Measurements from ENCODE around the gene CACNG3. TPM values are rescaled to one million over a fixed set of nuclear protein-coding genes. Genes with fewer than 3 reads are reported as not detected.
"Not testable (repeated sequence)": the region's sequence is repeated elsewhere in the genome, so short reads cannot be mapped to it uniquely, and the experiment has no call there.

Gene CACNG3
- not detected for polyA plus RNA-seq (ENCODE audit: low read depth in 6 of 6)

- no peak within 1 kb of the TSS for H3K27ac Mint-ChIP-seq
- H3K4me1 Mint-ChIP-seq: peaks cover 10 to 18% (median 11%) of the 10 kb centered on the region in 3 donors
- peaks cover 61 to 75% (median 73%) of the 10 kb centered on the region in 3 donors for H3K27me3 Mint-ChIP-seq
- peaks cover 0 to 11% of the 10 kb centered on the region in 2 donors for H3K36me3 Mint-ChIP-seq
- peaks cover 0 to 4% (median 0%) of the 10 kb centered on the region in 7 donors for H3K9me3 Mint-ChIP-seq
- peak within 1 kb of the TSS in 1 of 8 donors; percentile 53 for H3K4me3 Mint-ChIP-seq
- ATAC-seq (ENCODE audit: low read depth in 2 of 2) (peak; percentile 74 to 80), DNase-seq (peak; percentile 40)
Observed at GRCh38 chr16:24255456-24256371, at the start of gene CACNG3. CACNG3 (plus strand) TSS chr16:24256335; CDS start chr16:24256755, 420 bp downstream.

DNA sequence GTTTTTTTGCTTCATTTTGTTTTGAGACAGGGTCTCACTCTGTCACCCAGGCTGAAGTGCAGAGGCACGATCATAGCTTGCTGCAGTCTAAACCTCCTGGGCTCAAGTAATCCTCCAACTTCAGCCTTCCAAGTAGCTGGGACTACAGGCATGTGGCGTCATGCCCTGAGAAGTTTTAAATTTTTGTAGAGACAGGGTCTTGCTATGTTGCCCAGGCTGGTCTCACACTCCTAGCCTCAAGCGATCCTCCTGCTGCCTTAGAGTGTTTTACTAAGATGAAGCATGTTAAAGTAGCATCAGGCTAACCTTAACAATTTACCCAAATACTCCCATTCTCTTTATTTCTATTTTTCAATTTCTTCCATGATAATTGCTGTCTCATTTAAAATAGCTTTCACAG is 49.2 kb upstream of the CACNG3 start:
- no peak for DNase-seq
- peaks cover 24 to 59% of the 10 kb centered on the region in 2 donors for H3K36me3 Mint-ChIP-seq
- H3K4me1 Mint-ChIP-seq: peaks cover 19 to 36% (median 27%) of the 10 kb centered on the region in 3 donors
- no peaks in the 10 kb centered on the region for H3K27me3 Mint-ChIP-seq
- H3K27ac Mint-ChIP-seq: peak overlapping the region in 2 of 6 donors; percentile 56 to 78
- no peak for ATAC-seq (ENCODE audit: low read depth in 2 of 2)
- H3K4me3 Mint-ChIP-seq: peak overlapping the region in 1 of 8 donors; percentile 44
- no peaks in the 10 kb centered on the region for H3K9me3 Mint-ChIP-seq

DNA sequence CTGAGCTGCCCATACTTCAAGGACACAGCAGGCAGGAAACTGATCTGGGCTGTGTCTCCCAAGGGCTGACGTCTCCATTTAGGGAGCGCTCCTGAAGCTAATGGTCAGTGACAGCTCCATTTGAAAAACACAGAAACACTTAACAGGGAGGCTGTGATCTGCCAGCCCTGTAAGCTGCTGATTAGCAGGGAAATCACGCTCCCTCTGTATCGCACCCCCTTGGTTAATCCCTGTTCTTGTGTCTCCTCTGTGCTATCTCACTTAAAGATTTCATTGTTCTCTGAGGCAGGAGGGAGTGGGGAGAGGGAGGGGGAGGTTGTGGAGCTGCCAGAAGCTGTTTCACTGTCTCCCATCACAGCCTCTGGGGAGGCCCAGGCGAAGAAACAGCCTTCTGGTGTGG is 47.4 kb upstream of the CACNG3 start:
- peak overlapping the region in 3 of 6 donors; percentile 34 to 49 (median 34) for H3K27ac Mint-ChIP-seq
- DNase-seq (no peak), ATAC-seq (ENCODE audit: low read depth in 2 of 2) (no peak)
- H3K4me1 Mint-ChIP-seq: peaks cover 9 to 22% (median 12%) of the 10 kb centered on the region in 3 donors
- H3K4me3 Mint-ChIP-seq: no peak overlapping the region
- H3K36me3 Mint-ChIP-seq: peaks cover 19 to 49% of the 10 kb centered on the region in 2 donors
- H3K9me3 Mint-ChIP-seq: no peaks in the 10 kb centered on the region
- no peaks in the 10 kb centered on the region for H3K27me3 Mint-ChIP-seq

GRCh38 chr16:24214992-24215391 is 41.1 kb upstream of the CACNG3 start:
- no peaks in the 10 kb centered on the region for H3K27me3 Mint-ChIP-seq
- no peak overlapping the region for H3K4me3 Mint-ChIP-seq
- H3K9me3 Mint-ChIP-seq: peaks cover 0 to 2% (median 0%) of the 10 kb centered on the region in 7 donors
- peaks cover 27 to 30% of the 10 kb centered on the region in 2 donors for H3K36me3 Mint-ChIP-seq
- H3K27ac Mint-ChIP-seq: no peak overlapping the region
- peaks cover 2 to 4% (median 3%) of the 10 kb centered on the region in 3 donors for H3K4me1 Mint-ChIP-seq
- ATAC-seq (ENCODE audit: low read depth in 2 of 2) (no peak), DNase-seq (no peak)

GRCh38 chr16:24216961-24217360 is 39.2 kb upstream of the CACNG3 start:
- H3K4me3 Mint-ChIP-seq: peak overlapping the region in 1 of 8 donors; percentile 4
- H3K36me3 Mint-ChIP-seq: peaks cover 29% of the 10 kb centered on the region in 2 donors

DNA sequence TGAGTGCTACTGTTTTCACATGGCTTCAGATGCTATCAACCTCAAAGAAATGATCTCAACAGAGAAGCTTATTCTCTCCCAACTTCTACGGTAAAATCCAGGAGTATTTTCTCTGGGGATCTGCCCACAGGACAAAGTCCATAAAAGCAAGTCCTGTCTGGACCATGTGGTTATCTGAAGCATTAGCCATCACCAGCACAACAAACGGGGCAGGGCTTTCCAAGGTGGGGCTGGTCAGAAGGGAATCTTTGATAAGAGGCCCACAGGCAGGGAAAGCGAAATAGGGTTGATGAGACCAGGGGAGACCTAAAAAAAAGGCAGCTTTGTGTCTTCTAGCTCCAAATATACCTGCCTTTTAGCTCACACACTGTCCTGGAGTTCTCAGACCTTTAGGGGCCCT is 38.7 kb upstream of the CACNG3 start:
- Mint-ChIP-seq H3K27me3 (no peaks in the 10 kb centered on the region), H3K27ac (peak overlapping the region in 1 of 6 donors; percentile 48), H3K4me1 (peaks cover 0 to 2% (median 0%) of the 10 kb centered on the region in 3 donors), H3K36me3 (peaks cover 29 to 34% of the 10 kb centered on the region in 2 donors), H3K4me3 (no peak overlapping the region), H3K9me3 (peaks cover 0 to 7% (median 2%) of the 10 kb centered on the region in 7 donors)
- no peak for ATAC-seq (ENCODE audit: low read depth in 2 of 2)
- no peak for DNase-seq

More at GRCh38 chr16:24216961-24217360, 39.2 kb upstream of the CACNG3 start:
- ATAC-seq (ENCODE audit: low read depth in 2 of 2) (no peak), DNase-seq (no peak)
- H3K4me1 Mint-ChIP-seq: peaks cover 0 to 2% (median 2%) of the 10 kb centered on the region in 3 donors
- H3K27ac Mint-ChIP-seq: peak overlapping the region in 4 of 6 donors; percentile 1 to 85 (median 35)
- H3K27me3 Mint-ChIP-seq: no peaks in the 10 kb centered on the region
- peaks cover 0 to 5% (median 2%) of the 10 kb centered on the region in 7 donors for H3K9me3 Mint-ChIP-seq

DNA sequence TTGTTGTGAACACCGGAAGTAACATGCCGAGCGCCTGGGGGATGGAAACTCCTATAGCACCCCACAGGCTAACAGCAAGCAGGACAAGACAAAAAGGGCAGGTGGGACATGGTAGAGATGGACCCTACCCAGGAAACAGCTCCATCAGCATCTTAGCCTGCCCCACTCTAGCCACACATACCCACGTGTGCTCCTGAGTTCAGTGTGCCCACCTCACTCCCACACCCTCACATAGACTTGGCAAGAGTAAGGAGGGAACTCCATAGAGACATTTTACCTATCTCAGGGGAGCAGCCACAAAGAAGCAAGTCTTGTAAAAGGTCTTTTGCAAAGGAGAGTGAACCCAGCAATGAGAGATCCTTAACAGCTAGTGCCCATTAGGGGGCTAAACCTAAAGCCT is 37.8 kb upstream of the CACNG3 start:
- DNase-seq: no peak
- H3K4me3 Mint-ChIP-seq: no peak overlapping the region
- H3K36me3 Mint-ChIP-seq: peaks cover 29 to 34% of the 10 kb centered on the region in 2 donors
- peaks cover 0 to 2% (median 0%) of the 10 kb centered on the region in 3 donors for H3K4me1 Mint-ChIP-seq
- peak overlapping the region in 3 of 6 donors; percentile 6 to 76 (median 15) for H3K27ac Mint-ChIP-seq
- H3K9me3 Mint-ChIP-seq: peaks cover 0 to 7% (median 2%) of the 10 kb centered on the region in 7 donors
- no peak for ATAC-seq (ENCODE audit: low read depth in 2 of 2)
- no peaks in the 10 kb centered on the region for H3K27me3 Mint-ChIP-seq

DNA sequence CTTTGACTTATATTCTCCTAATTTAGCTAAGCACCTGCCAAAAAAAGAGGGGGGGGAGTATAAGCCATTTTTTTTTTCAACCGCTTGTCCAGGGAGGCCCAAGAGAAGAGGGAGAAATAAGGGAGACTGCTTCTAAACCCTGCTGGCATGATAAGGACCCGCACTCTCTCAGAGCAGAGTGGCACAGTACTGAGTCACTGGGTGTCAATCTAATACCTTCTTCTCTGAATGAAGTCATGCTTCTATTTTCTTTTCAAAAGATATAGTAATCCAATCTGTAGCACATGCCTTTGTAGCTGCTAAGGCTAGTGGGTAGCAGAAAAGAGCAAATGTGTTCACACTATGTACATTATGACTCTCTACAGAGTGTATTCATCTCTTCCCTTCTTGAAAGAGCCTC is 34.9 kb upstream of the CACNG3 start:
- peaks cover 17 to 20% of the 10 kb centered on the region in 2 donors for H3K36me3 Mint-ChIP-seq
- H3K4me3 Mint-ChIP-seq: no peak overlapping the region
- ATAC-seq (ENCODE audit: low read depth in 2 of 2) (no peak), DNase-seq (no peak)
- peak overlapping the region in 2 of 6 donors; percentile 68 to 76 for H3K27ac Mint-ChIP-seq
- no peaks in the 10 kb centered on the region for H3K4me1 Mint-ChIP-seq
- peaks cover 0 to 7% (median 5%) of the 10 kb centered on the region in 7 donors for H3K9me3 Mint-ChIP-seq
- no peaks in the 10 kb centered on the region for H3K27me3 Mint-ChIP-seq

DNA sequence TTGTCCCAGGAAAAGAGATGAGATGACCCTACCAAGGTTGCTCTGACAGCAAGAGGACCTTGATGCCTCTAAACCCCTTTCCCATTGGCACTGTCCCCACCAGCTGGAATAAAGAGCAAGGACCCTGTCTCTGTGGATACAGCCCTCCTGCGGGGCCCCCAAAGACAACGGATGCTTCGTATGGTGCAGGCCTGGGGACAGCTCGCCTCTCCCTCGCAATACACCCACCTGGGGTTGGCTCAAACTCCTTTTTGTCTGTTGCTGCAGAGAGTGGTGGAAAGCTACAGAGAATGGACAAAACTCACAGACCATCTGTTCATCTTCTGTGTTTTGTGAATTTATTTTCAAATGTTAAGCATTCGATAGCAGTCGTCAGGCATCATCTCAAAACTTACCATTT is 27.6 kb upstream of the CACNG3 start:
- ATAC-seq (ENCODE audit: low read depth in 2 of 2) (no peak), DNase-seq (no peak)
- peak overlapping the region in 1 of 6 donors; percentile 20 for H3K27ac Mint-ChIP-seq
- no peaks in the 10 kb centered on the region for H3K4me1 Mint-ChIP-seq
- H3K36me3 Mint-ChIP-seq: no peaks in the 10 kb centered on the region
- H3K9me3 Mint-ChIP-seq: peaks cover 0 to 5% (median 0%) of the 10 kb centered on the region in 7 donors
- H3K4me3 Mint-ChIP-seq: no peak overlapping the region
- H3K27me3 Mint-ChIP-seq: peaks cover 0 to 11% (median 8%) of the 10 kb centered on the region in 3 donors

GRCh38 chr16:24232936-24233335 is 23.2 kb upstream of the CACNG3 start:
- Mint-ChIP-seq H3K36me3 (peaks cover 0 to 8% of the 10 kb centered on the region in 2 donors), H3K4me3 (no peak overlapping the region), H3K4me1 (no peaks in the 10 kb centered on the region), H3K9me3 (peaks cover 0 to 9% (median 7%) of the 10 kb centered on the region in 7 donors), H3K27me3 (peaks cover 13 to 26% (median 21%) of the 10 kb centered on the region in 3 donors), H3K27ac (no peak overlapping the region)
- no peak for DNase-seq
- ATAC-seq (ENCODE audit: low read depth in 2 of 2): no peak

- peaks cover 8 to 17% of the 10 kb centered on the region in 2 donors for H3K36me3 Mint-ChIP-seq
- no peak overlapping the region for H3K27ac Mint-ChIP-seq
- DNase-seq: no peak
- H3K4me1 Mint-ChIP-seq: no peaks in the 10 kb centered on the region
- no peak overlapping the region for H3K4me3 Mint-ChIP-seq
- peaks cover 12 to 26% (median 22%) of the 10 kb centered on the region in 7 donors for H3K9me3 Mint-ChIP-seq
- H3K27me3 Mint-ChIP-seq: peaks cover 13 to 26% (median 21%) of the 10 kb centered on the region in 3 donors
- ATAC-seq (ENCODE audit: low read depth in 2 of 2): no peak
Observed at GRCh38 chr16:24234737-24235136, 21.4 kb upstream of the CACNG3 start.

GRCh38 chr16:24235806-24236205 is 20.3 kb upstream of the CACNG3 start:
- Mint-ChIP-seq H3K27me3 (peaks cover 13 to 26% (median 21%) of the 10 kb centered on the region in 3 donors), H3K4me3 (no peak overlapping the region), H3K4me1 (no peaks in the 10 kb centered on the region), H3K36me3 (peaks cover 8 to 17% of the 10 kb centered on the region in 2 donors), H3K9me3 (peaks cover 12 to 28% (median 24%) of the 10 kb centered on the region in 7 donors), H3K27ac (no peak overlapping the region)
- DNase-seq (no peak), ATAC-seq (ENCODE audit: low read depth in 2 of 2) (no peak)

DNA sequence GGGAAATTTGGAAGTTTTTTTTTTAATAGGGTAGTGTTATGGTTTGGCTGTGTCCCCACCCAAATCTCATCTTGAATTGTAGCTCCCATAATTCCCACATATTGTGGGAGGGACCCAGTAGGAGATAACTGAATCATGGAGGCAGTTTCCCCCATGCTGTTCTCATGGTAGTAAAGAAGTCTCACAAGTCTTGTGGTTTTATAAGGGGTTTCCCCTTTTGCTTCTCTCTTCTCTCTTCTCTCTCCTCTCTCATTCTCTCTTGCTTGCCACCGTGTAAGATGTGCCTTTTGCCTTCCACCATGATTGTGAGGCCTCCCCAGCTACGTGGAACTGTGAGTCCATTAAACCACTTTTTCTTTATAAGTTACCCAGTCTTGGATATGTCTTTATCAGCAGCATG is 17.3 kb upstream of the CACNG3 start:
- Mint-ChIP-seq H3K36me3 (peaks cover 8 to 17% of the 10 kb centered on the region in 2 donors), H3K27me3 (peaks cover 9 to 24% (median 22%) of the 10 kb centered on the region in 3 donors), H3K9me3 (peaks cover 12 to 28% (median 24%) of the 10 kb centered on the region in 7 donors)
- not testable (repeated sequence) for DNase-seq; H3K27ac Mint-ChIP-seq; H3K4me1 Mint-ChIP-seq; H3K4me3 Mint-ChIP-seq; ATAC-seq (ENCODE audit: low read depth in 2 of 2)

Data from naive B cell (primary cell).